CD14-positive monocyte (primary cell): ENCODE data around the gene DYNC1I1. TPM values are rescaled to one million over a fixed set of nuclear protein-coding genes. Genes with fewer than 3 reads are reported as not detected.

ENCODE experiments used
- DNase-seq, 3 donors: peaks; one replicate each; pipeline ENCODE4 v3.0.0-alpha.2; 2011 to 2022
- H2AFZ ChIP-seq: 2 replicates; pipeline ENCODE4 v1.6.0; 2012; ENCODE audit warnings: mild to moderate bottlenecking, low read depth, low read length, inconsistent platforms; ENCODE audit not compliant: insufficient read depth, poor library complexity, severe bottlenecking
- H3K27ac ChIP-seq, 2 donors: 1 replicate in 1 of 2; 2 replicates in 1 of 2; pipeline ENCODE4 v1.5.1; 2012 to 2013; ENCODE audit warnings: low read length in 2 of 2, control low read depth in 1 of 2, inconsistent platforms in 1 of 2, low read depth in 1 of 2, mild to moderate bottlenecking in 1 of 2
- H3K27me3 ChIP-seq, 2 donors: one replicate each; pipeline versions ENCODE4 v1.6.0 to v1.6.1; 2011 to 2013; ENCODE audit warnings: low read length in 2 of 2; ENCODE audit not compliant: control insufficient read depth in 2 of 2, insufficient read depth in 2 of 2
- H3K36me3 ChIP-seq, 2 donors: replicated peaks in 1 of 2; 1 replicate in 1 of 2; 2 replicates in 1 of 2; pipeline versions ENCODE4 v1.5.1 to v1.6.1; 2012 to 2013; ENCODE audit warnings: low read length in 2 of 2, control low read depth in 1 of 2, inconsistent platforms in 1 of 2, mild to moderate bottlenecking in 1 of 2; ENCODE audit not compliant: insufficient read depth in 2 of 2, control insufficient read depth in 1 of 2
- H3K4me1 ChIP-seq, 2 donors: 1 replicate in 1 of 2; 2 replicates in 1 of 2; pipeline versions ENCODE4 v1.5.1 to v1.6.1; 2012 to 2013; ENCODE audit warnings: low read length in 2 of 2, control low read depth in 1 of 2, inconsistent platforms in 1 of 2, mild to moderate bottlenecking in 1 of 2, moderate library complexity in 1 of 2; ENCODE audit not compliant: insufficient read depth in 2 of 2, control insufficient read depth in 1 of 2
- H3K4me2 ChIP-seq: replicated peaks from 2 replicates; pipeline ENCODE3; 2012; ENCODE audit warnings: low read length, moderate library complexity, mild to moderate bottlenecking; ENCODE audit not compliant: poor library complexity, severe bottlenecking; ENCODE audit errors: extremely low read depth
- H3K4me3 ChIP-seq, 3 experiments: fragments of 200-600 bp in 1 of 3; sonication (generic) in 1 of 3; replicated peaks in 1 of 3; 1 replicate in 2 of 3; 2 replicates in 1 of 3; pipeline ENCODE4 v1.5.1; 2011 to 2013; ENCODE audit warnings: low read length in 3 of 3, mild to moderate bottlenecking in 3 of 3, control low read depth in 2 of 3, low read depth in 2 of 3, inconsistent platforms in 1 of 3, moderate library complexity in 1 of 3
- H3K79me2 ChIP-seq: 2 replicates; pipeline ENCODE4 v1.6.0; 2012; ENCODE audit warnings: mild to moderate bottlenecking, control low read depth, inconsistent platforms, low read length, moderate library complexity; ENCODE audit not compliant: insufficient read depth
- H3K9ac ChIP-seq: 2 replicates; pipeline ENCODE4 v1.6.0; 2017; ENCODE audit warnings: low read length, mild to moderate bottlenecking; ENCODE audit not compliant: insufficient read depth, poor library complexity, severe bottlenecking
- H3K9me3 ChIP-seq, 2 donors: replicated peaks in 1 of 2; 1 replicate in 1 of 2; 2 replicates in 1 of 2; pipeline versions ENCODE4 v1.5.1 to v1.6.1; 2012 to 2013; ENCODE audit warnings: low read length in 2 of 2, control low read depth in 1 of 2; ENCODE audit not compliant: control insufficient read depth in 1 of 2, insufficient read depth in 1 of 2
- H4K20me1 ChIP-seq: 2 replicates; pipeline ENCODE4 v1.6.0; 2012; ENCODE audit warnings: mild to moderate bottlenecking, low read length, control low read depth, moderate library complexity; ENCODE audit not compliant: insufficient read depth
- H3K27ac Mint-ChIP-seq, 7 donors: one replicate each; pipeline ENCODE4 v1.8.0; 2020; ENCODE audit warnings: mild to moderate bottlenecking in 7 of 7, mixed read lengths in 7 of 7, moderate library complexity in 6 of 7, inconsistent platforms in 2 of 7
- H3K27me3 Mint-ChIP-seq, 3 donors: one replicate each; pipeline ENCODE4 v1.8.0; 2021 to 2022; ENCODE audit warnings: low read depth in 3 of 3, mild to moderate bottlenecking in 3 of 3, mixed read lengths in 3 of 3, moderate library complexity in 3 of 3, inconsistent platforms in 1 of 3
- H3K36me3 Mint-ChIP-seq, 2 donors: one replicate each; pipeline ENCODE4 v1.8.0; 2020; ENCODE audit warnings: mixed read lengths in 2 of 2, inconsistent platforms in 1 of 2, mild to moderate bottlenecking in 1 of 2
- H3K4me1 Mint-ChIP-seq: one replicate; pipeline ENCODE4 v1.8.0; 2020; ENCODE audit warnings: mild to moderate bottlenecking, mixed read lengths
- H3K4me3 Mint-ChIP-seq, 2 donors: one replicate each; pipeline ENCODE4 v1.8.0; 2020; ENCODE audit warnings: mild to moderate bottlenecking in 2 of 2, mixed read lengths in 2 of 2, moderate library complexity in 1 of 2
- H3K9me3 Mint-ChIP-seq, 7 donors: one replicate each; pipeline ENCODE4 v1.8.0; 2020 to 2022; ENCODE audit warnings: mixed read lengths in 7 of 7, mild to moderate bottlenecking in 6 of 7, moderate library complexity in 6 of 7, inconsistent platforms in 2 of 7
- CTCF ChIP-seq: fragments of 200-600 bp; IDR thresholded peaks from one replicate; pipeline ENCODE4 v1.8.0; 2022; ENCODE audit warnings: antibody characterized with exemption, mild to moderate bottlenecking
- WGBS: methylation state at CpG from one replicate; pipeline ENCODE4 v1.1.5; 2013; ENCODE audit warnings: missing lambda C conversion rate; ENCODE audit not compliant: insufficient coverage; 5-methylcytosine and 5-hydroxymethylcytosine counted together
- intact Hi-C, 2 donors: fragments of 100-400 bp; cut with micrococcal nuclease; formaldehyde crosslinking; loops; one replicate each; pipeline versions ENCODE4 v1.15.0 to v1.15.1; 2023
- polyA plus RNA-seq, 3 donors: library from polyadenylated mRNA; depleted of rRNA in 1 of 3; unstranded in 2 of 3; stranded (reverse) in 1 of 3; fragments of 300-500 nt in 2 of 3; fragments of >200 nt in 1 of 3; fragmentation: Illumina TruSeq in 2 of 3; gene quantifications; 1 replicate in 2 of 3; 2 replicates in 1 of 3; pipeline ENCODE4 v1.2.3, GENCODE V29; 2012 to 2021

Gene DYNC1I1
- polyA plus RNA-seq, 3 donors = not detected

DNA sequence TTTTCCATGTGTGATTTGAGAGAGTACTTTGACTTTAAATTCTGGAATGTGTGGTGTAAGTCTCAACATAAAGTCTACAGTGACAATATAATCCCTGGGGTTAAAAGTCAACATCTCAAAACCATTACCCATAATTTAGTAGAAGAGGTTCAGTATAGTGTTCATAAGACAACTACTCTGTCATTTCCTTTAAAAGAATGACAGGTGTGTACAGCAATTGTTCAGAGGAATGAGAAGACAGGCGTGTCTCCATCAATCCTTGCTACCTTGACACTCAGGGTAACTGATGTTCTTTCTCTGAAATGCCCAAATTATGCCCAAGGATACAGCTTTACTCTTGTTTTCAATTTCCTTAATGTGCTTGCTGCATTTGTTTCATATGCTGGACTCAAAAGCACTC lies 256.4 kb downstream of the DYNC1I1 start:
- H2AFZ ChIP-seq = no peak overlapping the region
- no peaks in the 10 kb centered on the region for H3K79me2 ChIP-seq
- no peak overlapping the region for H3K4me3 ChIP-seq
- intact Hi-C loops = no loop called here
- no peaks in the 10 kb centered on the region for H3K9me3 ChIP-seq
- H4K20me1 ChIP-seq = no peaks in the 10 kb centered on the region
- H3K27ac ChIP-seq = no peak overlapping the region
- 100% methylated on average over 1 of the region's 1 CpG for WGBS
- Mint-ChIP-seq H3K4me1 (no peaks in the 10 kb centered on the region), H3K36me3 (no peaks in the 10 kb centered on the region), H3K27me3 (peaks cover 3 to 5% (median 3%) of the 10 kb centered on the region in 3 donors), H3K4me3 (no peak overlapping the region), H3K27ac (no peak overlapping the region), H3K9me3 (no peaks in the 10 kb centered on the region)
- TF ChIP-seq CTCF = no peak
- H3K36me3 ChIP-seq = no peaks in the 10 kb centered on the region
- H3K4me1 ChIP-seq = no peaks in the 10 kb centered on the region
- no peak for DNase-seq
- no peak overlapping the region for H3K9ac ChIP-seq
- no peak overlapping the region for H3K4me2 ChIP-seq
- no peaks in the 10 kb centered on the region for H3K27me3 ChIP-seq

GRCh38 chr7:96033009-96033598 lies 260.8 kb downstream of the DYNC1I1 start:
- Mint-ChIP-seq H3K36me3 (no peaks in the 10 kb centered on the region), H3K4me3 (no peak overlapping the region), H3K27me3 (no peaks in the 10 kb centered on the region), H3K27ac (no peak overlapping the region), H3K9me3 (no peaks in the 10 kb centered on the region), H3K4me1 (no peaks in the 10 kb centered on the region)
- no peaks in the 10 kb centered on the region for H4K20me1 ChIP-seq
- H3K4me2 ChIP-seq = no peak overlapping the region
- no peak overlapping the region for H2AFZ ChIP-seq
- no peaks in the 10 kb centered on the region for H3K9me3 ChIP-seq
- 100% methylated on average over 1 of the region's 4 CpGs for WGBS
- H3K9ac ChIP-seq = no peak overlapping the region
- H3K4me1 ChIP-seq = no peaks in the 10 kb centered on the region
- intact Hi-C loops = no loop called here
- no peak for TF ChIP-seq CTCF
- H3K79me2 ChIP-seq = no peaks in the 10 kb centered on the region
- no peak for DNase-seq
- H3K27me3 ChIP-seq = no peaks in the 10 kb centered on the region
- no peak overlapping the region for H3K27ac ChIP-seq
- no peaks in the 10 kb centered on the region for H3K36me3 ChIP-seq
- no peak overlapping the region for H3K4me3 ChIP-seq
